Heart right ventricle (tissue), 16 donors: ENCODE results near the gene DUT. TPM values are rescaled to one million over a fixed set of nuclear protein-coding genes. Genes with fewer than 3 reads are reported as not detected.

Experiments
- ATAC-seq, 8 donors: fragments of 200-7000 bp; cut with Tn5 transposase; one replicate each; pipeline ENCODE4 v1.9.1; 2020; ENCODE audit warnings: mild to moderate bottlenecking in 8 of 8, moderate library complexity in 8 of 8, moderate number of reproducible peaks in 1 of 8
- DNase-seq, 2 donors: peaks; one replicate each; pipeline ENCODE4 v3.0.0-alpha.2; 2020
- H3K27ac ChIP-seq, 10 donors: fragments of 200-600 bp; sonication (generic) in 2 of 10; one replicate each; pipeline versions ENCODE4 v1.5.0 to v1.8.0; 2020 to 2022; ENCODE audit warnings: mild to moderate bottlenecking in 3 of 10
- H3K27me3 ChIP-seq, 7 donors: fragments of 200-600 bp; one replicate each; pipeline ENCODE4 v1.8.0; 2021 to 2022; ENCODE audit warnings: mild to moderate bottlenecking in 2 of 7
- H3K36me3 ChIP-seq, 9 donors: fragments of 200-600 bp; sonication (generic) in 1 of 9; one replicate each; pipeline versions ENCODE4 v1.5.0 to v1.8.0; 2020 to 2022; ENCODE audit warnings: mild to moderate bottlenecking in 2 of 9
- H3K4me1 ChIP-seq, 9 donors: fragments of 200-600 bp; sonication (generic) in 1 of 9; one replicate each; pipeline versions ENCODE4 v1.5.0 to v1.8.0; 2020 to 2022; ENCODE audit warnings: mild to moderate bottlenecking in 4 of 9
- H3K4me3 ChIP-seq, 10 donors: fragments of 200-600 bp; sonication (generic) in 2 of 10; one replicate each; pipeline versions ENCODE4 v1.5.0 to v1.8.0; 2020 to 2022; ENCODE audit warnings: mild to moderate bottlenecking in 7 of 10, moderate library complexity in 2 of 10
- H3K9me3 ChIP-seq, 11 donors: fragments of 200-600 bp in 10 of 11; sonication (generic) in 2 of 11; one replicate each; pipeline versions ENCODE4 v1.5.0 to v1.8.0; 2013 to 2022; ENCODE audit warnings: mild to moderate bottlenecking in 2 of 11, control low read depth in 1 of 11, moderate library complexity in 1 of 11
- CTCF ChIP-seq, 9 donors: fragments of 200-600 bp; sonication (generic) in 2 of 9; IDR thresholded peaks; one replicate each; pipeline versions ENCODE4 v1.5.0 to v1.8.0; 2021 to 2022; ENCODE audit warnings: antibody characterized with exemption in 9 of 9, mild to moderate bottlenecking in 5 of 9, moderate library complexity in 1 of 9
- WGBS, 2 donors: extraction: QIAGEN DNeasy Blood & Tissue Kit; methylation state at CpG; one replicate each; pipeline ENCODE4 v1.1.7; 2013; ENCODE audit warnings: inconsistent platforms in 1 of 2; 5-methylcytosine and 5-hydroxymethylcytosine counted together
- intact Hi-C, 10 donors: fragments of 100-400 bp; cut with DNase I; formaldehyde crosslinking; loops; one replicate each; pipeline versions ENCODE4 v1.11.1 to v1.14.2; 2022
- polyA plus RNA-seq, 2 donors: library from polyadenylated mRNA; stranded (reverse); fragments of 200-250 nt; gene quantifications; one replicate each; pipeline ENCODE4 v1.2.3, GENCODE V29; 2013
- total RNA-seq, 10 donors: library from RNA; stranded (reverse); fragmentation: NEBNext Ultra II Directional in 3 of 10; extraction: Animal tissue kit (Norgen Biotek cat#: 25700) in 3 of 10; gene quantifications; one replicate each; pipeline versions ENCODE4 v1.2.1 to v1.2.4, GENCODE V29; 2021 to 2023
- donor health status: Arrhythmogenic right ventricular cardiomyopathy.
- donor health status: ischemic (EF 13 %, LVEDD 7.1; RV severe dilation, severe dysfunction).
- donor health status: healthy with polysubstance abuse.
- donor health status: DM: no; HTN: yes; CAD: no.
- donor health status: DM: no; HTN: no; CAD: no.
- donor health status: ischemic (EF 25% LVEDD 6.9; RV normal size, moderate dysfunction).
- donor health status: ischemic (EF 25% LVEDD 5.7; RV mildly dilated, moderate dysfunction).
- donor health status: healthy.
- donor health status: DM: yes; HTN: yes; CAD: no.
- donor health status: Ischemic cardiomyopathy.
- donor health status: ischemic (EF 35%, LVEDD 5.7; RV mildly dilated, moderate dysfunction).
- donor health status: nonischemic (EF 11% LVEDD 7.7; RV severe dilation, severe dysfunction).
- donor health status: DM: yes; HTN: yes; CAD: no.
- donor health status: PGD.
- donor health status: ischemic (EF 29% LVEDD 5.4; RV normal size, mild dysfunction).
- donor health status: nonischemic (EF 23%, LVEDD 6.1; RV moderate dilation, normal function).

DUT gene
- total and polyA plus RNA-seq, 12 donors = 48.5 to 88.4 (median 62.7) TPM

GRCh38 chr15:48385031-48385830, 54.0 kb downstream of the DUT start:
- 55 to 65% methylated on average over 4 of the region's 4 CpGs for WGBS, 2 donors
- peak overlapping the region in 1 of 10 donors; percentile 17 for H3K27ac ChIP-seq
- ATAC-seq (peak in 3 of 8 donors; percentile 17 to 45 (median 36)), DNase-seq (no peak)
- no peaks in the 10 kb centered on the region for H3K36me3 ChIP-seq
- no peaks in the 10 kb centered on the region for H3K27me3 ChIP-seq
- no peaks in the 10 kb centered on the region for H3K9me3 ChIP-seq
- intact Hi-C loops = no loop called here
- H3K4me3 ChIP-seq = no peak overlapping the region
- TF ChIP-seq CTCF (IDR thresholded peaks at IDR 0.05) = no peak
- peaks cover 0 to 24% (median 7%) of the 10 kb centered on the region in 9 donors for H3K4me1 ChIP-seq

- intact Hi-C loops = no loop called here
- H3K9me3 ChIP-seq = no peaks in the 10 kb centered on the region
- no peak overlapping the region for H3K4me3 ChIP-seq
- H3K36me3 ChIP-seq = no peaks in the 10 kb centered on the region
- no peak overlapping the region for H3K27ac ChIP-seq
- no peak for TF ChIP-seq CTCF (IDR thresholded peaks at IDR 0.05)
- H3K4me1 ChIP-seq = peaks cover 0 to 26% (median 12%) of the 10 kb centered on the region in 9 donors
- no peaks in the 10 kb centered on the region for H3K27me3 ChIP-seq
- DNase-seq (no peak), ATAC-seq (peak in 4 of 8 donors; percentile 20 to 57 (median 45))
- WGBS, 2 donors = 46 to 50% methylated on average over 4 of the region's 4 CpGs
Observed at GRCh38 chr15:48388016-48388851, 57.0 kb downstream of the DUT start.

DNA sequence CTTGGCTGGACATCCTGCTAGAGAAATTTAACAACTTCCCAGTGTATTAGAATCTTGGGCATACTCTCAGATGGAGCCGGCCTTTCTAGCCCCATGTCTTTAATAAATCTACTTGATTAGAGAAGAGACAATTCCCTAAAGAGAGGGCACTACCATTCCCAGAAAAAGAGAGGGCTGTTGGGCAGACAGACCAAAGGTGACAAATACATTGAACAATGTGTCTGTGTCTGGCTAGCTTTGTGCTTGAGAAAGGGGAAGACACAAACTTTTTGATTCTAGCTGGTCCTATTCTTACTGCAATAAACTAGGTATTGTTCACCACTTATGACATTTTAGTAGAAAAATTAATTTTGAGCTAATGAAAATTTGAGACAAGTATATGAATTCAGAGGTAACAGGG, 57.7 kb downstream of the DUT start:
- peak overlapping the region in 2 of 10 donors; percentile 23 to 50 for H3K27ac ChIP-seq
- DNase-seq (no peak), ATAC-seq (no peak)
- 72 to 77% methylated on average over 1 of the region's 1 CpG for WGBS, 2 donors
- no peaks in the 10 kb centered on the region for H3K9me3 ChIP-seq
- no peaks in the 10 kb centered on the region for H3K36me3 ChIP-seq
- no peak for TF ChIP-seq CTCF (IDR thresholded peaks at IDR 0.05)
- H3K4me1 ChIP-seq = peaks cover 0 to 32% (median 12%) of the 10 kb centered on the region in 9 donors
- intact Hi-C loops = no loop called here
- H3K4me3 ChIP-seq = no peak overlapping the region
- no peaks in the 10 kb centered on the region for H3K27me3 ChIP-seq

DNA sequence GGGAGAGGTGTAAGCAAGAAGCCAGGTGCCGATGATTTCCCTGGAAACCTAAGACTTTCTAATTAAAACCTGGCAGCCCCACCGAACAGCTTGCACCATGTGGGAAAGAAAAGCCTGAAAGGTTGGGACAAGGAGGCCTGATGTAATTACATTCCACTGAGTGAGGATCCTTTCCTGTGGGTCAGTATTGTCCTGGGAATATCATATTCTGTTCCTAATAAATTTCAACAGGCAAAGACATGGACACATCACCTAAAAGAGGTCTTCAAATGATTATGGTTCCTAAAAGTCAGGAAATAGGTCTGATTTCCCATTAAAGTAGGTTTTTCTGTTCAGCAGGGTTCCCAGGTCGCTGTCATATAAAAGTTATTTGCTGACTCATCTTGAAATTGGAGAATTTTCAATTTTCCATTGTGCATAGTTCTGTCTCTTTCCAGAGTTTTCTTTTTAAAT, 58.5 kb downstream of the DUT start:
- TF ChIP-seq CTCF (IDR thresholded peaks at IDR 0.05) = no peak
- DNase-seq (no peak), ATAC-seq (peak in 2 of 8 donors; percentile 17 to 45)
- intact Hi-C loops = no loop called here
- Histone ChIP-seq H3K27ac (peak overlapping the region in 5 of 10 donors; percentile 15 to 52 (median 22)), H3K27me3 (no peaks in the 10 kb centered on the region), H3K4me3 (no peak overlapping the region), H3K36me3 (no peaks in the 10 kb centered on the region), H3K9me3 (no peaks in the 10 kb centered on the region), H3K4me1 (peaks cover 0 to 35% (median 16%) of the 10 kb centered on the region in 9 donors)
- WGBS, 2 donors = 62 to 76% methylated on average over 3 of the region's 3 CpGs
